B cell (primary cell): Measurements from ENCODE around the gene OR5D18. TPM values are rescaled to one million over a fixed set of nuclear protein-coding genes. Genes with fewer than 3 reads are reported as not detected.

Experiments used
- ATAC-seq: fragments of 200-7000 bp; cut with Tn5 transposase; one replicate; pipeline ENCODE4 v1.10.0; 2021; ENCODE audit warnings: low read depth, mild to moderate bottlenecking, moderate number of reproducible peaks, moderate library complexity
- CTCF ChIA-PET: fragments of 350-600 bp; sonication (Branson Sonifier 250); formaldehyde crosslinking; loops from one replicate; lab custom pipeline; 2021; ENCODE audit warnings: antibody characterized with exemption, inconsistent platforms; lab: Charles Lee
- POLR2A ChIA-PET: fragments of 350-600 bp; sonication (Branson Sonifier 250); formaldehyde crosslinking; loops from one replicate; lab custom pipeline; 2021; ENCODE audit warnings: antibody characterized with exemption; lab: Charles Lee
- DNase-seq: peaks from one replicate; pipeline ENCODE4 v3.0.0; 2013
- H2AFZ ChIP-seq: 2 replicates; pipeline ENCODE4 v1.6.1; 2012; ENCODE audit warnings: mild to moderate bottlenecking, low read depth, low read length; ENCODE audit not compliant: insufficient read depth, poor library complexity, severe bottlenecking
- H3K27ac ChIP-seq, 2 donors: 1 replicate in 1 of 2; 2 replicates in 1 of 2; pipeline ENCODE4 v1.5.1; 2012 to 2013; ENCODE audit warnings: low read length in 2 of 2, mild to moderate bottlenecking in 2 of 2, moderate library complexity in 1 of 2
- H3K27me3 ChIP-seq, 4 experiments: fragments of 200-600 bp in 1 of 4; sonication (generic) in 1 of 4; replicated peaks in 1 of 4; 1 replicate in 2 of 4; 2 replicates in 2 of 4; pipeline versions ENCODE4 v1.6.1 to v1.7.0; 2013 to 2016; ENCODE audit warnings: low read length in 3 of 4, mild to moderate bottlenecking in 2 of 4, mixed read lengths in 1 of 4, moderate library complexity in 1 of 4; ENCODE audit not compliant: insufficient read depth in 4 of 4, control insufficient read depth in 3 of 4; ENCODE audit errors: control extremely low read depth in 1 of 4
- H3K36me3 ChIP-seq, 2 experiments: replicated peaks in 1 of 2; 1 replicate in 1 of 2; 2 replicates in 1 of 2; pipeline versions ENCODE4 v1.6.1 to v1.7.1; 2013; ENCODE audit warnings: low read length in 1 of 2; ENCODE audit not compliant: insufficient read depth in 2 of 2, control insufficient read depth in 1 of 2; ENCODE audit errors: control extremely low read depth in 1 of 2, extremely low read depth in 1 of 2
- H3K4me1 ChIP-seq, 2 donors: fragments of 200-600 bp in 1 of 2; sonication (generic) in 1 of 2; 1 replicate in 1 of 2; 2 replicates in 1 of 2; pipeline versions ENCODE4 v1.5.1 to v1.6.1; 2013 to 2017; ENCODE audit warnings: low read length in 2 of 2; ENCODE audit not compliant: control insufficient read depth in 2 of 2, insufficient read depth in 2 of 2
- H3K4me2 ChIP-seq: replicated peaks from 2 replicates; pipeline ENCODE3; 2012; ENCODE audit warnings: mild to moderate bottlenecking, low read depth, low read length; ENCODE audit not compliant: poor library complexity, severe bottlenecking
- H3K4me3 ChIP-seq, 5 experiments: fragments of 200-600 bp in 1 of 5; sonication (generic) in 1 of 5; 1 replicate in 3 of 5; 2 replicates in 2 of 5; pipeline versions ENCODE4 v1.5.1 to v1.7.0; 2011 to 2016; ENCODE audit warnings: low read length in 4 of 5, mild to moderate bottlenecking in 4 of 5, low read depth in 2 of 5, control low read depth in 1 of 5, moderate library complexity in 1 of 5; ENCODE audit not compliant: insufficient read depth in 1 of 5; ENCODE audit errors: control extremely low read depth in 1 of 5, extremely low read depth in 1 of 5
- H3K79me2 ChIP-seq: fragments of 200-600 bp; sonication (generic); one replicate; pipeline ENCODE4 v1.6.0; 2016; ENCODE audit warnings: low read length; ENCODE audit not compliant: control insufficient read depth, insufficient read depth
- H3K9ac ChIP-seq: fragments of 200-600 bp; sonication (generic); 2 replicates; pipeline ENCODE4 v1.6.1; 2017; ENCODE audit warnings: mild to moderate bottlenecking, low read length, moderate library complexity
- H3K9me3 ChIP-seq, 3 donors: one replicate each; pipeline versions ENCODE4 v1.6.1 to v1.7.1; 2013; ENCODE audit warnings: low read length in 2 of 3; ENCODE audit not compliant: control insufficient read depth in 2 of 3, insufficient read depth in 1 of 3; ENCODE audit errors: control extremely low read depth in 1 of 3
- H4K20me1 ChIP-seq: 2 replicates; pipeline ENCODE4 v1.6.0; 2012; ENCODE audit warnings: mild to moderate bottlenecking, low read length; ENCODE audit not compliant: insufficient read depth, control insufficient read depth, poor library complexity, severe bottlenecking
- H3K27ac Mint-ChIP-seq: one replicate; pipeline ENCODE4 v1.8.0; 2021; ENCODE audit warnings: mixed read lengths
- H3K27me3 Mint-ChIP-seq: one replicate; pipeline ENCODE4 v1.8.0; 2021; ENCODE audit warnings: mixed read lengths
- H3K4me1 Mint-ChIP-seq: one replicate; pipeline ENCODE4 v1.8.0; 2021; ENCODE audit warnings: mixed read lengths
- H3K4me3 Mint-ChIP-seq: one replicate; pipeline ENCODE4 v1.8.0; 2021; ENCODE audit warnings: mixed read lengths
- H3K9me3 Mint-ChIP-seq: one replicate; pipeline ENCODE4 v1.8.0; 2022; ENCODE audit warnings: mixed read lengths; ENCODE audit not compliant: insufficient read depth
- EZH2 ChIP-seq: IDR thresholded peaks from 2 replicates; pipeline ENCODE4 v1.6.1; 2012; ENCODE audit warnings: borderline replicate concordance, low read depth, mild to moderate bottlenecking, moderate library complexity, low read length; ENCODE audit not compliant: insufficient read depth, poor library complexity, severe bottlenecking
- WGBS: methylation state at CpG from one replicate; pipeline ENCODE4 v1.1.5; 2013; ENCODE audit warnings: missing lambda C conversion rate; ENCODE audit not compliant: insufficient coverage; 5-methylcytosine and 5-hydroxymethylcytosine counted together
- intact Hi-C: fragments of 100-400 bp; cut with micrococcal nuclease; formaldehyde crosslinking; loops from one replicate; pipeline ENCODE4 v1.10.0; 2022
- polyA plus RNA-seq: library from polyadenylated mRNA; depleted of rRNA; stranded (reverse); fragments of >200 nt; gene quantifications from 2 replicates; pipeline ENCODE4 v1.2.3, GENCODE V29; 2012
- total RNA-seq, 2 donors: library from RNA; stranded (reverse); fragments of 120-200 nt in 1 of 2; gene quantifications; 1 replicate in 1 of 2; 2 replicates in 1 of 2; pipeline versions ENCODE4 v1.2.3 to v1.2.4, GENCODE V29; 2013 to 2022
- TF ChIP-seq, protein P1 (sequence below): fragments of 200-600 bp; IDR thresholded peaks from one replicate; pipeline ENCODE4 v1.8.0; 2022; ENCODE audit warnings: antibody characterized with exemption, mild to moderate bottlenecking

Gene OR5D18
- total and polyA plus RNA-seq, 2 donors (not counting 1 experiment from before 2014, with no cell fraction given) = not detected

DNA sequence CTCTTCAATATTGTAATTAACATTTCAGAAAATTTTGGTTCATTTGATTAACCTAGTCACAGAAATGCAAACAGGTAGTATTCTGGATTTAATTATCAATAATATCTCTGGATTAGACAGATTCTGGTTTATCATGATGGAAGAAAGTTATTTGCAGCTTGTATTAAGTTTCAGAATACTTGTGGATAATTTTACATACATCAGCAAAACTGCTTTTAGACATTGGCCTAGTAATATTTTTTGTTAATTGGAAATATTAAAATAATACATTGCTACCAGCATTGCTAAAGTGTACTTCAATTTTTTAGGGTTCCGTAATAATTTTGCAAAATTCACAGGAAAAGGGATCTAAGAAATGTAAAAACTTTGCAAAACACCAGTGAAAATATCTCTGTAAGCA is 27.8 kb upstream of the OR5D18 start:
- H3K9me3 ChIP-seq = peaks cover 0 to 6% (median 1%) of the 10 kb centered on the region in 3 donors
- no peak overlapping the region for H3K4me3 ChIP-seq
- no peaks in the 10 kb centered on the region for H3K79me2 ChIP-seq
- no CpG with 5 or more reads among the region's 1 CpG for WGBS
- H3K9ac ChIP-seq = no peak overlapping the region
- H3K27ac ChIP-seq = no peak overlapping the region
- ATAC-seq = no peak
- TF ChIP-seq, protein P1, sequence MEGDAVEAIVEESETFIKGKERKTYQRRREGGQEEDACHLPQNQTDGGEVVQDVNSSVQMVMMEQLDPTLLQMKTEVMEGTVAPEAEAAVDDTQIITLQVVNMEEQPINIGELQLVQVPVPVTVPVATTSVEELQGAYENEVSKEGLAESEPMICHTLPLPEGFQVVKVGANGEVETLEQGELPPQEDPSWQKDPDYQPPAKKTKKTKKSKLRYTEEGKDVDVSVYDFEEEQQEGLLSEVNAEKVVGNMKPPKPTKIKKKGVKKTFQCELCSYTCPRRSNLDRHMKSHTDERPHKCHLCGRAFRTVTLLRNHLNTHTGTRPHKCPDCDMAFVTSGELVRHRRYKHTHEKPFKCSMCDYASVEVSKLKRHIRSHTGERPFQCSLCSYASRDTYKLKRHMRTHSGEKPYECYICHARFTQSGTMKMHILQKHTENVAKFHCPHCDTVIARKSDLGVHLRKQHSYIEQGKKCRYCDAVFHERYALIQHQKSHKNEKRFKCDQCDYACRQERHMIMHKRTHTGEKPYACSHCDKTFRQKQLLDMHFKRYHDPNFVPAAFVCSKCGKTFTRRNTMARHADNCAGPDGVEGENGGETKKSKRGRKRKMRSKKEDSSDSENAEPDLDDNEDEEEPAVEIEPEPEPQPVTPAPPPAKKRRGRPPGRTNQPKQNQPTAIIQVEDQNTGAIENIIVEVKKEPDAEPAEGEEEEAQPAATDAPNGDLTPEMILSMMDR = no peak
- TF ChIP-seq EZH2 = no peak
- ChIA-PET CTCF (no interaction called here), POLR2A (no interaction called here)
- Mint-ChIP-seq H3K27me3 (no peaks in the 10 kb centered on the region), H3K27ac (no peak overlapping the region), H3K4me1 (no peaks in the 10 kb centered on the region), H3K4me3 (no peak overlapping the region), H3K9me3 (peaks cover 3% of the 10 kb centered on the region)
- no peaks in the 10 kb centered on the region for H3K4me1 ChIP-seq
- intact Hi-C loops = no loop called here
- no peak overlapping the region for H2AFZ ChIP-seq
- no peaks in the 10 kb centered on the region for H4K20me1 ChIP-seq
- no peak overlapping the region for H3K4me2 ChIP-seq
- H3K36me3 ChIP-seq = no peaks in the 10 kb centered on the region
- H3K27me3 ChIP-seq = no peaks in the 10 kb centered on the region
- DNase-seq = no peak

DNA sequence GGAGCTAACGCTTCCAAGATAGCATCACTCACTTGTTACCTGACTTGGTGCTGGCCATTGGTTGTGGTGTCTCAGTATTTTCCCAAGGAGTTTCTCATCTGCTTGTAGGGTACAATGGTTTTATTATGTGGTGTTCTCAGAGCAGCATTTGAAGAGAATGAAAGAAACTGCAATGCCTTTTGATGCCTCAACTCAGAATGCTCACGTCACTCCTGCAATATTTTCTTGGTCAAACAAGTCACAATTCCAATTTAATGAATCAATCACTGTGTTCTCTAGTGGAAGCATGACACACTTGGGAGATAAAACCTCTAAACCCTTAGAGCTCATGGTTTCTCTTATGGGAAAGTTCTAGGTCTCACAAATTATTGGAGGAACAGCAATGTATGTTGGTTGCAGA is 26.1 kb upstream of the OR5D18 start:
- no peak for ATAC-seq

More for the DNA sequence above, 26.1 kb upstream of the OR5D18 start:
- Histone ChIP-seq H2AFZ (no peak overlapping the region), H3K27ac (no peak overlapping the region), H3K4me1 (no peaks in the 10 kb centered on the region), H3K4me3 (no peak overlapping the region), H3K36me3 (no peaks in the 10 kb centered on the region), H3K4me2 (no peak overlapping the region), H3K27me3 (no peaks in the 10 kb centered on the region), H3K9ac (no peak overlapping the region), H3K79me2 (no peaks in the 10 kb centered on the region), H4K20me1 (no peaks in the 10 kb centered on the region), H3K9me3 (peaks cover 0 to 6% (median 1%) of the 10 kb centered on the region in 3 donors)
- TF ChIP-seq EZH2 = no peak
- TF ChIP-seq, protein P1 = no peak
- Mint-ChIP-seq H3K4me3 (no peak overlapping the region), H3K27me3 (no peaks in the 10 kb centered on the region), H3K4me1 (no peaks in the 10 kb centered on the region), H3K27ac (no peak overlapping the region), H3K9me3 (no peaks in the 10 kb centered on the region)
- CTCF ChIA-PET = no interaction called here
- WGBS = 80% methylated on average over 1 of the region's 2 CpGs
- DNase-seq = no peak
- intact Hi-C loops = no loop called here
- POLR2A ChIA-PET = no interaction called here
